Endodermal cell (in vitro differentiated cells): ENCODE data around the gene IL6R. TPM values are rescaled to one million over a fixed set of nuclear protein-coding genes. Genes with fewer than 3 reads are reported as not detected.

Experiments used
- DNase-seq: peaks from one replicate; pipeline ENCODE4 v3.0.0-alpha.2; 2017
- H3K27ac ChIP-seq: 2 replicates; pipeline ENCODE4 v1.5.1; 2013; ENCODE audit warnings: mild to moderate bottlenecking, low read depth, low read length, moderate library complexity
- H3K27me3 ChIP-seq: 2 replicates; pipeline ENCODE4 v1.6.1; 2013; ENCODE audit warnings: mild to moderate bottlenecking, low read length, moderate library complexity; ENCODE audit not compliant: insufficient read depth, control insufficient read depth, poor library complexity, severe bottlenecking
- H3K36me3 ChIP-seq: 2 replicates; pipeline ENCODE4 v1.7.0; 2013; ENCODE audit warnings: mild to moderate bottlenecking, low read length, moderate library complexity; ENCODE audit not compliant: control insufficient read depth, insufficient read depth
- H3K4me1 ChIP-seq: one replicate; pipeline ENCODE4 v1.7.0; 2013; ENCODE audit warnings: low read length; ENCODE audit not compliant: control insufficient read depth, insufficient read depth
- H3K4me3 ChIP-seq: 2 replicates; pipeline ENCODE4 v1.5.1; 2013; ENCODE audit warnings: mild to moderate bottlenecking, low read length, moderate library complexity
- H3K9ac ChIP-seq: 2 replicates; pipeline ENCODE4 v1.6.1; 2013; ENCODE audit warnings: mild to moderate bottlenecking, low read length, moderate library complexity; ENCODE audit not compliant: poor library complexity, severe bottlenecking; ENCODE audit errors: extremely low read depth
- H3K9me3 ChIP-seq: 2 replicates; pipeline ENCODE4 v1.6.1; 2013; ENCODE audit warnings: mild to moderate bottlenecking, low read length, moderate library complexity; ENCODE audit not compliant: control insufficient read depth
- H3K27ac Mint-ChIP-seq: 2 replicates; pipeline ENCODE4 v1.8.0; 2020; ENCODE audit warnings: mixed read lengths
- H3K27me3 Mint-ChIP-seq: 2 replicates; pipeline ENCODE4 v1.8.0; 2021; ENCODE audit warnings: mild to moderate bottlenecking, mixed read lengths; ENCODE audit not compliant: insufficient read depth
- H3K36me3 Mint-ChIP-seq: 2 replicates; pipeline ENCODE4 v1.8.0; 2020; ENCODE audit warnings: low read depth, mixed read lengths
- H3K4me1 Mint-ChIP-seq: 2 replicates; pipeline ENCODE4 v1.8.0; 2020; ENCODE audit warnings: mixed read lengths
- H3K4me3 Mint-ChIP-seq: 2 replicates; pipeline ENCODE4 v1.8.0; 2020; ENCODE audit warnings: mild to moderate bottlenecking, moderate library complexity, mixed read lengths
- H3K9me3 Mint-ChIP-seq: 2 replicates; pipeline ENCODE4 v1.8.0; 2020; ENCODE audit warnings: mild to moderate bottlenecking, mixed read lengths
- CTCF ChIP-seq: fragments of 200-600 bp; sonication (generic); conservative IDR thresholded peaks from 2 replicates; pipeline ENCODE4 v1.5.0; 2021; ENCODE audit warnings: antibody characterized with exemption, mild to moderate bottlenecking
- WGBS, 2 experiments: methylation state at CpG; one replicate each; pipeline versions ENCODE4 v1.1.5 to v1.1.7; 2013; ENCODE audit warnings: missing lambda C conversion rate in 2 of 2, mixed read lengths in 1 of 2; ENCODE audit not compliant: insufficient coverage in 1 of 2, insufficient read length in 1 of 2; 5-methylcytosine and 5-hydroxymethylcytosine counted together
- total RNA-seq, 2 donors: library from RNA; stranded (reverse); fragmentation: NEBNext Ultra II Directional in 1 of 2; extraction: Animal tissue kit (Norgen Biotek cat#: 25700) in 1 of 2; gene quantifications; 2 replicates in 1 of 2; 3 replicates in 1 of 2; pipeline ENCODE4 v1.2.1, GENCODE V29; 2021

Gene IL6R
- total RNA-seq, 2 donors from 2014 or later: 0.77 to 1.0 TPM

- peaks cover 5% of the 10 kb centered on the region for H3K4me1 Mint-ChIP-seq
- H3K9me3 Mint-ChIP-seq: no peaks in the 10 kb centered on the region
- no peaks in the 10 kb centered on the region for H3K36me3 Mint-ChIP-seq
- H3K27me3 Mint-ChIP-seq: no peaks in the 10 kb centered on the region
- Histone ChIP-seq H3K9ac (no peak overlapping the region), H3K27ac (no peak overlapping the region), H3K4me3 (no peak overlapping the region), H3K36me3 (no peaks in the 10 kb centered on the region), H3K27me3 (no peaks in the 10 kb centered on the region), H3K4me1 (peaks cover 1% of the 10 kb centered on the region), H3K9me3 (no peaks in the 10 kb centered on the region)
- no peak overlapping the region for H3K4me3 Mint-ChIP-seq
- 86 to 100% methylated on average over 4 of the region's 4 CpGs for WGBS, 2 experiments
- no peak for TF ChIP-seq CTCF
- no peak overlapping the region for H3K27ac Mint-ChIP-seq
- no peak for DNase-seq
Measured at GRCh38 chr1:154463512-154463990, 58.4 kb downstream of the IL6R start.

DNA sequence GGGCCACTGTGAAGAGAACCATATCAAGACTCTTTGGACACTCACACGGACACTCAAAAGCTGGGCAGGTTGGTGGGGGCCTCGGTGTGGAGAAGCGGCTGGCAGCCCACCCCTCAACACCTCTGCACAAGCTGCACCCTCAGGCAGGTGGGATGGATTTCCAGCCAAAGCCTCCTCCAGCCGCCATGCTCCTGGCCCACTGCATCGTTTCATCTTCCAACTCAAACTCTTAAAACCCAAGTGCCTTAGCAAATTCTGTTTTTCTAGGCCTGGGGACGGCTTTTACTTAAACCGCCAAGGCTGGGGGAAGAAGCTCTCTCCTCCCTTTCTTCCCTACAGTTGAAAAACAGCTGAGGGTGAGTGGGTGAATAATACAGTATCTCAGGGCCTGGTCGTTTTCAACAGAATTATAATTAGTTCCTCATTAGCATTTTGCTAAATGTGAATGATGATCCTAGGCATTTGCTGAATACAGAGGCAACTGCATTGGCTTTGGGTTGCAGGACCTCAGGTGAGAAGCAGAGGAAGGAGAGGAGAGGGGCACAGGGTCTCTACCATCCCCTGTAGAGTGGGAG is 60.6 kb downstream of the IL6R start:
- Mint-ChIP-seq H3K9me3 (no peaks in the 10 kb centered on the region), H3K4me1 (peaks cover 5% of the 10 kb centered on the region), H3K36me3 (no peaks in the 10 kb centered on the region), H3K27ac (no peak overlapping the region), H3K27me3 (no peaks in the 10 kb centered on the region), H3K4me3 (no peak overlapping the region)
- WGBS, 2 experiments: 92 to 96% methylated on average over 4 to 8 of the region's 8 CpGs
- Histone ChIP-seq H3K9me3 (no peaks in the 10 kb centered on the region), H3K4me1 (peaks cover 3% of the 10 kb centered on the region), H3K36me3 (no peaks in the 10 kb centered on the region), H3K27me3 (no peaks in the 10 kb centered on the region), H3K27ac (no peak overlapping the region), H3K9ac (no peak overlapping the region), H3K4me3 (no peak overlapping the region)
- no peak for TF ChIP-seq CTCF
- no peak for DNase-seq

- no peaks in the 10 kb centered on the region for H3K27me3 Mint-ChIP-seq
- Histone ChIP-seq H3K27me3 (no peaks in the 10 kb centered on the region), H3K4me1 (peaks cover 3% of the 10 kb centered on the region), H3K27ac (no peak overlapping the region), H3K9me3 (no peaks in the 10 kb centered on the region), H3K36me3 (no peaks in the 10 kb centered on the region), H3K9ac (no peak overlapping the region), H3K4me3 (no peak overlapping the region)
- peaks cover 5% of the 10 kb centered on the region for H3K4me1 Mint-ChIP-seq
- H3K36me3 Mint-ChIP-seq: no peaks in the 10 kb centered on the region
- no peak for TF ChIP-seq CTCF
- H3K4me3 Mint-ChIP-seq: no peak overlapping the region
- no peak overlapping the region for H3K27ac Mint-ChIP-seq
- no peaks in the 10 kb centered on the region for H3K9me3 Mint-ChIP-seq
- 43 to 83% methylated on average over 2 to 3 of the region's 3 CpGs for WGBS, 2 experiments
- DNase-seq: peak; percentile 38
Measured at GRCh38 chr1:154466206-154466605, 61.1 kb downstream of the IL6R start.
